ENCODE results near the gene C19orf67. TPM values are rescaled to one million over a fixed set of nuclear protein-coding genes. Genes with fewer than 3 reads are reported as not detected.

C19orf67 gene
- polyA plus RNA-seq, 1 donor (not counting 4 experiments of a cell fraction or from before 2014, with no cell fraction given) = not detected

DNA sequence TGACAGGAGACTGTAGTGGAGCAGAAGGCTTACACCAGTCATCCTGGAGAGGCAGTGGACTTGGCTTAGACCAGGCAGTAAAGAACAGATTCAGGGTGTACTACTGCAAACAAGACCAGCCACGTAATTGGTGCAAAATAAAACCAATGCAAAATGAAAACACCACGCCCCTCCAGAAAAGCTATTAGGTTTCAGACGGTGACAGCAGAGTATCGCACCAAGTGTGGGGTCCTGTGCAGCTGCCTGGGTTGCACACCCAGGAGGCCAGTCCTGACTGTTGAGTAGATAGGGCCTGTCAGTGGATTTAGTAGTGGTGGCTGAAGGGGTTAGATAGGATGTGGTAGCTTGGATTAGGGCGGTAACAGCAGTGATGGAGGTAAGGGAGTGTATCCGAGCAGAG lies 37.3 kb upstream of the C19orf67 start:
- H3K36me3 ChIP-seq (ENCODE audit: control insufficient read depth in 2 of 2, extremely low read depth in 1 of 2, insufficient read depth in 2 of 2, low read length in 2 of 2) = peaks cover 0 to 8% of the 10 kb centered on the region in 2 experiments
- no peaks in the 10 kb centered on the region for H3K9me3 ChIP-seq (ENCODE audit: control insufficient read depth, low read depth, low read length)
- no peak overlapping the region for H3K27ac ChIP-seq (ENCODE audit: control insufficient read depth, insufficient read depth, low read length)
- no peak for FAIRE-seq
- H3K9ac ChIP-seq (ENCODE audit: control insufficient read depth, extremely low read depth, insufficient read depth, low read length) = no peak overlapping the region
- dilution Hi-C loops (cut with MboI; ENCODE audit: extremely low pct_ligation_motif_present, low sequenced_read_pairs) = no loop called here
- H3K79me2 ChIP-seq (ENCODE audit: control insufficient read depth, insufficient read depth, low read length) = no peaks in the 10 kb centered on the region
- TF ChIP-seq, protein P1, sequence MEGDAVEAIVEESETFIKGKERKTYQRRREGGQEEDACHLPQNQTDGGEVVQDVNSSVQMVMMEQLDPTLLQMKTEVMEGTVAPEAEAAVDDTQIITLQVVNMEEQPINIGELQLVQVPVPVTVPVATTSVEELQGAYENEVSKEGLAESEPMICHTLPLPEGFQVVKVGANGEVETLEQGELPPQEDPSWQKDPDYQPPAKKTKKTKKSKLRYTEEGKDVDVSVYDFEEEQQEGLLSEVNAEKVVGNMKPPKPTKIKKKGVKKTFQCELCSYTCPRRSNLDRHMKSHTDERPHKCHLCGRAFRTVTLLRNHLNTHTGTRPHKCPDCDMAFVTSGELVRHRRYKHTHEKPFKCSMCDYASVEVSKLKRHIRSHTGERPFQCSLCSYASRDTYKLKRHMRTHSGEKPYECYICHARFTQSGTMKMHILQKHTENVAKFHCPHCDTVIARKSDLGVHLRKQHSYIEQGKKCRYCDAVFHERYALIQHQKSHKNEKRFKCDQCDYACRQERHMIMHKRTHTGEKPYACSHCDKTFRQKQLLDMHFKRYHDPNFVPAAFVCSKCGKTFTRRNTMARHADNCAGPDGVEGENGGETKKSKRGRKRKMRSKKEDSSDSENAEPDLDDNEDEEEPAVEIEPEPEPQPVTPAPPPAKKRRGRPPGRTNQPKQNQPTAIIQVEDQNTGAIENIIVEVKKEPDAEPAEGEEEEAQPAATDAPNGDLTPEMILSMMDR (optimal IDR thresholded peaks at IDR 0.05 in 1 of 3, IDR thresholded peaks at IDR 0.05 in 1 of 3, conservative IDR thresholded peaks at IDR 0.05 in 1 of 3; ENCODE audit: extremely low read depth in 1 of 3, insufficient read depth in 2 of 3, low read length in 3 of 3) = no peak
- H4K20me1 ChIP-seq (ENCODE audit: control insufficient read depth, extremely low read depth, insufficient read depth, low read length) = no peaks in the 10 kb centered on the region
- H3K9me1 ChIP-seq (ENCODE audit: control insufficient read depth, extremely low read depth, insufficient read depth, low read length) = no peaks in the 10 kb centered on the region
- DNase-seq (ENCODE audit: low read depth, low spot score) = no peak
- H3K27me3 ChIP-seq (ENCODE audit: control insufficient read depth, extremely low read depth, insufficient read depth, low read length) = no peaks in the 10 kb centered on the region
- H3K4me3 ChIP-seq (ENCODE audit: control insufficient read depth in 2 of 3, extremely low read depth in 1 of 3, insufficient read depth in 2 of 3, low read depth in 1 of 3, low read length in 3 of 3) = no peak overlapping the region
- H2AFZ ChIP-seq (ENCODE audit: control insufficient read depth, low read length) = no peak overlapping the region
- peaks cover 9% of the 10 kb centered on the region for H3K4me1 ChIP-seq (ENCODE audit: control insufficient read depth, extremely low read depth, insufficient read depth, low read length)
- H3K4me2 ChIP-seq (ENCODE audit: control insufficient read depth, extremely low read depth, insufficient read depth, low read depth, low read length) = no peak overlapping the region

DNA sequence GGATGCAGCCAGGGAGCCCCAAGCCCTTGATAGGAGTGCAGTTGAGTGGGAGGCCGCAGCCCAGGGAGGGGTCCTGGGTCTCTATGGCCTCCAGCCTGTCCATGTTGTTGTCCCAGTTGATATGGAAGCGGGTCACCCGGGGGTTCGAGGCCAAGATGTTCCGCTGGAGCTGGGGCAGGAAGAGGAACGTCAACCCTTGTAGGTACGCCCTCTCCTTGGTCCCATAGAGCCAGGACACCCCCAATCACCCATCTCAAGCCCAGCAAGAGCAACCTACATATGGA lies 34.9 kb upstream of the C19orf67 start:
- Histone ChIP-seq H4K20me1 (ENCODE audit: control insufficient read depth, extremely low read depth, insufficient read depth, low read length) (no peaks in the 10 kb centered on the region), H3K4me1 (ENCODE audit: control insufficient read depth, extremely low read depth, insufficient read depth, low read length) (peaks cover 14% of the 10 kb centered on the region), H3K9me1 (ENCODE audit: control insufficient read depth, extremely low read depth, insufficient read depth, low read length) (no peaks in the 10 kb centered on the region), H3K4me2 (ENCODE audit: control insufficient read depth, extremely low read depth, insufficient read depth, low read depth, low read length) (no peak overlapping the region), H3K9me3 (ENCODE audit: control insufficient read depth, low read depth, low read length) (no peaks in the 10 kb centered on the region), H3K79me2 (ENCODE audit: control insufficient read depth, insufficient read depth, low read length) (peaks cover 9% of the 10 kb centered on the region), H2AFZ (ENCODE audit: control insufficient read depth, low read length) (no peak overlapping the region), H3K27me3 (ENCODE audit: control insufficient read depth, extremely low read depth, insufficient read depth, low read length) (no peaks in the 10 kb centered on the region), H3K4me3 (ENCODE audit: control insufficient read depth in 2 of 3, extremely low read depth in 1 of 3, insufficient read depth in 2 of 3, low read depth in 1 of 3, low read length in 3 of 3) (no peak overlapping the region), H3K36me3 (ENCODE audit: control insufficient read depth in 2 of 2, extremely low read depth in 1 of 2, insufficient read depth in 2 of 2, low read length in 2 of 2) (peaks cover 0 to 8% of the 10 kb centered on the region in 2 experiments), H3K9ac (ENCODE audit: control insufficient read depth, extremely low read depth, insufficient read depth, low read length) (no peak overlapping the region), H3K27ac (ENCODE audit: control insufficient read depth, insufficient read depth, low read length) (no peak overlapping the region)
- no peak for FAIRE-seq
- no peak for DNase-seq (ENCODE audit: low read depth, low spot score)
- dilution Hi-C loops (cut with MboI; ENCODE audit: extremely low pct_ligation_motif_present, low sequenced_read_pairs) = no loop called here
- TF ChIP-seq, protein P1 (optimal IDR thresholded peaks at IDR 0.05 in 1 of 3, IDR thresholded peaks at IDR 0.05 in 1 of 3, conservative IDR thresholded peaks at IDR 0.05 in 1 of 3; ENCODE audit: extremely low read depth in 1 of 3, insufficient read depth in 2 of 3, low read length in 3 of 3) = no peak
- no peak for TF ChIP-seq EZH2 (IDR thresholded peaks at IDR 0.05; ENCODE audit: low read length)

All from keratinocyte (primary cell).